ENCODE data around the gene CLEC17A. TPM values are rescaled to one million over a fixed set of nuclear protein-coding genes. Genes with fewer than 3 reads are reported as not detected.
A peak's percentile ranks its signal among the peaks of the same experiment; 100 is the strongest.

CLEC17A gene
- total and polyA plus RNA-seq, 2 of the 8 experiments (the other 6 are each of a cell fraction or from before 2014, with no cell fraction given): not detected

DNA sequence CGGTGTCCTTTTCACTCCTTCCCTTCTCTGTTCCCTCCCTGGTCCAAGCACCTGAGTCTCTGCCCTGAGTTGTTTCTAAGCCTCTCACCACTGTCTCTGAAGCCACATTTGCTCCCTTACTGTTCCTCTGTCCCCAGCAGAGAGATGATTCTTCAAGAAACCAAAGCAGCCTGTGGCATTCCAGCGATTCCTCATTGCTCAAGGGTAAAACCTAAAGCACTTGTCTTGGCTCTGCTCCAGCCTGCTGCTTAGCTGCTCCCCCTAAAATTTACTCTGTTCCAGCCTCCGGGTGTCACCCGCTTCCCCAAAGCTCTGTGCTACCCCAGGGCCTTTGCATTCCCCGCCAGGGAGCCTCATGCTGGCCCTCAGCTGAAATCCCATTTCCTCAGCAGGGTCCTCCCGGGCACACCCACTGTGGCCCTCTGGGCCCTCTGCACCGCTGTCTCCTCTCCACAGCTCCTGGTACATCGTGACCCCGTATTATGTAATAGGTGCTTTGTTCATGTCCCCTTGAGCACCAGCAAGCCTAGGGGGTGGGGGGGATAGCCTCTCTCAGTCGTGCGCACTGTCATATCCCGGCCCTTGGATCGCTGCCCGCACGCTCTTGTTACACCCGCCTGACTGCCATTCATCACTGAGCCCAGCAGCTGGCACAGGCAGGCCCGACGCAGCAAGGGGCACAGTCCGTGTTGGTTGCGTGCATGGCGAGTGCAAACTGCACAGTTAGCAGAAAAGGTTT is 37.7 kb upstream of the CLEC17A start:
- H3K79me2 ChIP-seq (ENCODE audit: control insufficient read depth in 1 of 2, insufficient read depth in 2 of 2, low read length in 2 of 2): peaks cover 0 to 26% of the 10 kb centered on the region in 2 experiments; a peak in 1 of 4 replicates
- ChIA-PET POLR2A (ENCODE audit: partially characterized antibody) (interaction anchor here (1.5 to 1.6 kb wide), 2 partner anchors 10 to 28 kb away, joined by 3 to 5 read pairs; no protein-coding TSS in a partner anchor), CTCF (ENCODE audit: partially characterized antibody) (interaction anchor here (0.6 to 1.7 kb wide), 5 partner anchors 9 to 96 kb away, joined by 3 to 6 read pairs (median 3); no protein-coding TSS in a partner anchor)

More for the DNA sequence above, 37.7 kb upstream of the CLEC17A start:
- Histone ChIP-seq H3K27me3 (replicated peaks in 1 of 4; ENCODE audit: control insufficient read depth in 3 of 4, extremely low read depth in 1 of 4, insufficient read depth in 3 of 4, low read length in 3 of 4) (no peaks in the 10 kb centered on the region; a peak in 1 of 7 replicates), H2AK5ac (ENCODE audit: low read depth, low read length) (peak overlapping the region; percentile 75; the same call in 1 of the 2 replicates), H3K4ac (replicated peaks; ENCODE audit: insufficient read length, low read depth, low read length) (no peak overlapping the region), H4K5ac (ENCODE audit: insufficient read length, low read depth, low read length) (no peak overlapping the region), H2AFZ (ENCODE audit: low read length) (no peak overlapping the region), H4K8ac (ENCODE audit: extremely low read depth, insufficient read depth, low read length) (no peak overlapping the region), H3K27ac (ENCODE audit: low read depth, low read length) (no peak overlapping the region), H4K20me1 (replicated peaks in 1 of 2; ENCODE audit: control insufficient read depth in 1 of 2, insufficient read depth in 2 of 2, low read length in 2 of 2) (peaks cover 5 to 14% of the 10 kb centered on the region in 2 experiments), H2BK15ac (ENCODE audit: low read length) (no peak overlapping the region), H3K56ac (replicated peaks; ENCODE audit: insufficient read length, low read depth, low read length) (no peak overlapping the region), H3K23ac (ENCODE audit: insufficient read length) (no peak overlapping the region), H4K91ac (replicated peaks; ENCODE audit: insufficient read length, low read length) (no peak overlapping the region), H2BK12ac (ENCODE audit: low read depth, low read length) (no peak overlapping the region), H3K79me1 (ENCODE audit: low read depth, low read length) (peaks cover 17% of the 10 kb centered on the region), H2BK5ac (ENCODE audit: low read depth, low read length) (no peak overlapping the region), H3K36me3 (ENCODE audit: control insufficient read depth in 2 of 4, insufficient read depth in 4 of 4, low read length in 3 of 4) (no peaks in the 10 kb centered on the region), H3K23me2 (ENCODE audit: low read depth, low read length) (no peaks in the 10 kb centered on the region), H3K9me3 (ENCODE audit: insufficient read depth in 2 of 2, low read depth in 1 of 2, low read length in 1 of 2) (no peaks in the 10 kb centered on the region), H2BK120ac (replicated peaks; ENCODE audit: low read depth, low read length) (no peak overlapping the region), H3K18ac (ENCODE audit: extremely low read depth, low read length) (no peak overlapping the region), H3K14ac (ENCODE audit: insufficient read length) (no peak overlapping the region), H2BK20ac (ENCODE audit: low read length) (no peak overlapping the region), H3K4me1 (replicated peaks in 1 of 4; ENCODE audit: control insufficient read depth in 3 of 4, insufficient read depth in 4 of 4, low read length in 3 of 4) (peaks cover 0 to 3% (median 1%) of the 10 kb centered on the region in 4 experiments; a peak in 3 of 7 replicates), H3K4me3 (ENCODE audit: extremely low read depth in 1 of 4, insufficient read depth in 2 of 4, low read depth in 3 of 4, low read length in 4 of 4) (no peak overlapping the region), H3K4me2 (ENCODE audit: insufficient read depth in 1 of 2, low read depth in 2 of 2, low read length in 2 of 2) (no peak overlapping the region), H3K9ac (replicated peaks in 1 of 4; ENCODE audit: extremely low read depth in 1 of 4, low read depth in 3 of 4, low read length in 3 of 4) (no peak overlapping the region)
- peak; percentile 26; the same call in 1 of the 2 replicates for TF ChIP-seq KDM1A (IDR thresholded peaks at IDR 0.05; ENCODE audit: borderline replicate concordance, low read length)
- TF ChIP-seq SRF (IDR thresholded peaks at IDR 0.05; ENCODE audit: low read depth, low read length): no peak
- TF ChIP-seq POU5F1 (IDR thresholded peaks at IDR 0.05; ENCODE audit: low read depth, low read length): no peak
- TF ChIP-seq RNF2 (IDR thresholded peaks at IDR 0.05; ENCODE audit: borderline replicate concordance, low read depth, low read length, missing control alignments, poor library complexity, severe bottlenecking): no peak
- no peak for TF ChIP-seq KDM4A (IDR thresholded peaks at IDR 0.05; ENCODE audit: low read depth, low read length, severe bottlenecking)
- no peak for TF ChIP-seq USF2 (IDR thresholded peaks at IDR 0.05; ENCODE audit: low read length)
- 93% methylated on average over 21 of the region's 21 CpGs; no CpG with 5 or more reads in 1 of the 2 experiments for WGBS, 2 experiments (ENCODE audit: extremely low coverage in 1 of 2, insufficient coverage in 1 of 2, insufficient read length in 1 of 2, insufficient replicate concordance in 2 of 2, low coverage in 1 of 2, low lambda C conversion rate in 2 of 2, missing lambda C conversion rate in 1 of 2)
- DNase-seq (ENCODE audit: low read depth in 1 of 2, low spot score in 2 of 2) (no peak), FAIRE-seq (no peak)
